ENCODE results near the gene CPT1B. TPM values are rescaled to one million over a fixed set of nuclear protein-coding genes. Genes with fewer than 3 reads are reported as not detected.

The CPT1B gene
- total and polyA plus RNA-seq, 10 of the 15 experiments (the other 5 are each of a cell fraction or from before 2014, with no cell fraction given), result 3.5 to 54.0 (median 21.7) TPM

DNA sequence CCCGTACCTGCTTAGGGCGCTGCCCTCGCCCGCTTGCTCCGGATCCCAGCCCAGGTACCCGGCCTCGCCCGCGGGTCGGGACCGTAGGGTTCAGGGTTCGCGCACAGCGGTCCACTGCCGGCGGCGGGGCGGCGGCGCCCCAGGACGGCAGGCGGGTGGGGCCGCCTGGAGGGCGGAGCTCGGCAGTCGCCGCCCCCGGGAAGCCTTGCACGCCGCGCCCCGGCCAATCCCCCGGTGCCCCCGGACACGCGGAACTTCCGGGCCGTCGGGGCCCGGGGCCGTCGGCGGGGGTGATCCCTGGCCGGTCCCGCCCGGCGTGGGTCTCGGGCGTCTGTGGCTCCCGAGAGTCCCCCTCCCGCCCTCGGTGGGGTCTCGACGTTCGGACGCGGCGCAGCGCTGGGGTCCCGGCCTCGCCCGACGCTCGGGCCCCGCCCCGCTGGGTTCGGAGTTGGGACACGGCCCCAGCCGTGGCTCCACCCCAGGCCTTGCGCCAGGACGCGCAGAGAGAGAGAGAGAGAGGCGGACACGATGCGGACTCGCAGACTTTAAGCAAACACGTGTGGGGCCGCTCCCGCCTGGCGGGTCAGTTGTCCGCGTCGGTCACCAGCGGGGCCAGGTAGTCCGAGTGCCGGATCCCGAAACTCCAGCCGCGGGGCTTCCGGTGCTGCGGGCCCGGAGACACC, 48.2 kb downstream of the CPT1B start, which contains the start of gene TYMP:
Gene TYMP (minus strand): TSS at position 116 of the 683 bp plus-strand sequence. CDS start 303 bp downstream, outside the sequence.
- DNase-seq (ENCODE audit: low read depth, low spot score) (no peak), FAIRE-seq (no peak), ATAC-seq (peak; percentile 41)
- no peaks in the 10 kb centered on the region for H3K27me3 ChIP-seq (replicated peaks in 1 of 2; ENCODE audit: control insufficient read depth in 2 of 2, insufficient read depth in 2 of 2, low read length in 1 of 2)
- ChIA-PET SMC1A (ENCODE audit: uncharacterized antibody, unreplicated experiment) (interaction anchor here (5.8 kb wide), 1 partner anchor 10 kb away, joined by 58 read pairs; no protein-coding TSS in a partner anchor), RAD21 (ENCODE audit: unreplicated experiment) (interaction anchor here (1.0 to 6.3 kb wide), 3 partner anchors 10 to 91 kb away, joined by 6 to 106 read pairs (median 14); partner anchors contain the start of genes LMF2 and NCAPH2), POLR2A (interaction anchor here (0.7 to 6.5 kb wide), 9 partner anchors 8 to 91 kb away, joined by 3 to 232 read pairs (median 5); partner anchors contain the start of genes KLHDC7B, LMF2, NCAPH2 and SYCE3), CTCF (interaction anchor here (1.1 to 2.4 kb wide), 2 partner anchors 10 to 91 kb away, joined by 6 to 12 read pairs; no protein-coding TSS in a partner anchor)
- H3K4me3 ChIP-seq, result peak within 1 kb of the TSS; percentile 78
- intact Hi-C loops (cut with micrococcal nuclease; ENCODE audit: unreplicated experiment) (loop anchor here (5.0 kb wide), 2 partner anchors 32 to 52 kb away; partner anchors contain the start of genes CHKB and SYCE3), in situ Hi-C loops (cut with MboI) (loop anchor here (5.0 to 10.0 kb wide), 2 partner anchors 92 to 565 kb away; partner anchors contain the start of gene PIM3)
- peak within 1 kb of the TSS; percentile 100 for H3K9ac ChIP-seq (ENCODE audit: control insufficient read depth, insufficient read depth, low read length)
- H4K20me1 ChIP-seq (ENCODE audit: control insufficient read depth, insufficient read depth), result no peaks in the 10 kb centered on the region
- peak within 1 kb of the TSS; percentile 71 for H3K4me2 ChIP-seq (ENCODE audit: control insufficient read depth, insufficient read depth)
- H3K27ac ChIP-seq (ENCODE audit: control insufficient read depth, insufficient read depth), result peak within 1 kb of the TSS; percentile 100
- H3K36me3 ChIP-seq (ENCODE audit: control insufficient read depth in 2 of 2, insufficient read depth in 2 of 2, low read length in 1 of 2), result no peaks in the 10 kb centered on the region; a peak in 3 of 4 replicates
- H2AFZ ChIP-seq (ENCODE audit: control insufficient read depth, low read depth, low read length), result peak within 1 kb of the TSS; percentile 28
- H3K4me1 ChIP-seq (ENCODE audit: control insufficient read depth, insufficient read depth, low read length), result peaks cover 31% of the 10 kb centered on the region
- peaks cover 64% of the 10 kb centered on the region for H3K79me2 ChIP-seq (ENCODE audit: control insufficient read depth, insufficient read depth, low read length)
- no peaks in the 10 kb centered on the region for H3K9me3 ChIP-seq (replicated peaks; ENCODE audit: control insufficient read depth, insufficient read depth, low read length)
- BruUV-seq (replicated peaks), result no TSS peak
- 2% methylated on average over 71 of the region's 92 CpGs for WGBS (ENCODE audit: insufficient coverage, insufficient replicate concordance, low lambda C conversion rate, missing lambda C conversion rate)
- TF ChIP-seq, protein P1, sequence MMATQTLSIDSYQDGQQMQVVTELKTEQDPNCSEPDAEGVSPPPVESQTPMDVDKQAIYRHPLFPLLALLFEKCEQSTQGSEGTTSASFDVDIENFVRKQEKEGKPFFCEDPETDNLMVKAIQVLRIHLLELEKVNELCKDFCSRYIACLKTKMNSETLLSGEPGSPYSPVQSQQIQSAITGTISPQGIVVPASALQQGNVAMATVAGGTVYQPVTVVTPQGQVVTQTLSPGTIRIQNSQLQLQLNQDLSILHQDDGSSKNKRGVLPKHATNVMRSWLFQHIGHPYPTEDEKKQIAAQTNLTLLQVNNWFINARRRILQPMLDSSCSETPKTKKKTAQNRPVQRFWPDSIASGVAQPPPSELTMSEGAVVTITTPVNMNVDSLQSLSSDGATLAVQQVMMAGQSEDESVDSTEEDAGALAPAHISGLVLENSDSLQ (IDR thresholded peaks at IDR 0.05), result no peak
- TF ChIP-seq LARP7 (IDR thresholded peaks at IDR 0.05) (peak; percentile 77; the same call in 1 of the 2 replicates), MTA2 (IDR thresholded peaks at IDR 0.05; ENCODE audit: low read depth) (no peak), NFYB (IDR thresholded peaks at IDR 0.05; ENCODE audit: insufficient read depth, low read depth, low read length) (no peak), TCF3 (IDR thresholded peaks at IDR 0.05; ENCODE audit: borderline replicate concordance, insufficient read depth, low read depth, low read length) (0 out of 2 replicates have a peak, but pooled peaks have one; percentile 46), CBX5 (IDR thresholded peaks at IDR 0.05; ENCODE audit: low read depth) (no peak), ESRRA (IDR thresholded peaks at IDR 0.05; ENCODE audit: low read length) (no peak), BACH1 (IDR thresholded peaks at IDR 0.05; ENCODE audit: borderline replicate concordance) (peak; percentile 96)
- TF ChIP-seq, protein P2, sequence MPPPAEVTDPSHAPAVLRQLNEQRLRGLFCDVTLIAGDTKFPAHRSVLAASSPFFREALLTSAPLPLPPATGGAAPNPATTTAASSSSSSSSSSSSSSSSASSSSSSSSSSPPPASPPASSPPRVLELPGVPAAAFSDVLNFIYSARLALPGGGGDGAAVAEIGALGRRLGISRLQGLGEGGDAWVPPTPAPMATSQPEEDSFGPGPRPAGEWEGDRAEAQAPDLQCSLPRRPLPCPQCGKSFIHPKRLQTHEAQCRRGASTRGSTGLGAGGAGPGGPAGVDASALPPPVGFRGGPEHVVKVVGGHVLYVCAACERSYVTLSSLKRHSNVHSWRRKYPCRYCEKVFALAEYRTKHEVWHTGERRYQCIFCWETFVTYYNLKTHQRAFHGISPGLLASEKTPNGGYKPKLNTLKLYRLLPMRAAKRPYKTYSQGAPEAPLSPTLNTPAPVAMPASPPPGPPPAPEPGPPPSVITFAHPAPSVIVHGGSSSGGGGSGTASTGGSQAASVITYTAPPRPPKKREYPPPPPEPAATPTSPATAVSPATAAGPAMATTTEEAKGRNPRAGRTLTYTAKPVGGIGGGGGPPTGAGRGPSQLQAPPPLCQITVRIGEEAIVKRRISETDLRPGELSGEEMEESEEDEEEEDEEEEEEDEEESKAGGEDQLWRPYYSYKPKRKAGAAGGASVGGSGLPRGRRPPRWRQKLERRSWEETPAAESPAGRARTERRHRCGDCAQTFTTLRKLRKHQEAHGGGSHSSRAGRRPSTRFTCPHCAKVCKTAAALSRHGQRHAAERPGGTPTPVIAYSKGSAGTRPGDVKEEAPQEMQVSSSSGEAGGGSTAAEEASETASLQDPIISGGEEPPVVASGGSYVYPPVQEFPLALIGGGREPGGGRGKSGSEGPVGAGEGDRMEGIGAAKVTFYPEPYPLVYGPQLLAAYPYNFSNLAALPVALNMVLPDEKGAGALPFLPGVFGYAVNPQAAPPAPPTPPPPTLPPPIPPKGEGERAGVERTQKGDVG (CRISPR knock-in tag; IDR thresholded peaks at IDR 0.05), result no peak
- TF ChIP-seq, protein P3, sequence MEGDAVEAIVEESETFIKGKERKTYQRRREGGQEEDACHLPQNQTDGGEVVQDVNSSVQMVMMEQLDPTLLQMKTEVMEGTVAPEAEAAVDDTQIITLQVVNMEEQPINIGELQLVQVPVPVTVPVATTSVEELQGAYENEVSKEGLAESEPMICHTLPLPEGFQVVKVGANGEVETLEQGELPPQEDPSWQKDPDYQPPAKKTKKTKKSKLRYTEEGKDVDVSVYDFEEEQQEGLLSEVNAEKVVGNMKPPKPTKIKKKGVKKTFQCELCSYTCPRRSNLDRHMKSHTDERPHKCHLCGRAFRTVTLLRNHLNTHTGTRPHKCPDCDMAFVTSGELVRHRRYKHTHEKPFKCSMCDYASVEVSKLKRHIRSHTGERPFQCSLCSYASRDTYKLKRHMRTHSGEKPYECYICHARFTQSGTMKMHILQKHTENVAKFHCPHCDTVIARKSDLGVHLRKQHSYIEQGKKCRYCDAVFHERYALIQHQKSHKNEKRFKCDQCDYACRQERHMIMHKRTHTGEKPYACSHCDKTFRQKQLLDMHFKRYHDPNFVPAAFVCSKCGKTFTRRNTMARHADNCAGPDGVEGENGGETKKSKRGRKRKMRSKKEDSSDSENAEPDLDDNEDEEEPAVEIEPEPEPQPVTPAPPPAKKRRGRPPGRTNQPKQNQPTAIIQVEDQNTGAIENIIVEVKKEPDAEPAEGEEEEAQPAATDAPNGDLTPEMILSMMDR (IDR thresholded peaks at IDR 0.05 in 2 of 3, conservative IDR thresholded peaks at IDR 0.05 in 1 of 3; ENCODE audit: control insufficient read depth in 2 of 3, extremely low read depth in 1 of 3, insufficient read depth in 1 of 3, low read depth in 3 of 3, low read length in 3 of 3), result no peak
- TF ChIP-seq, protein P4, sequence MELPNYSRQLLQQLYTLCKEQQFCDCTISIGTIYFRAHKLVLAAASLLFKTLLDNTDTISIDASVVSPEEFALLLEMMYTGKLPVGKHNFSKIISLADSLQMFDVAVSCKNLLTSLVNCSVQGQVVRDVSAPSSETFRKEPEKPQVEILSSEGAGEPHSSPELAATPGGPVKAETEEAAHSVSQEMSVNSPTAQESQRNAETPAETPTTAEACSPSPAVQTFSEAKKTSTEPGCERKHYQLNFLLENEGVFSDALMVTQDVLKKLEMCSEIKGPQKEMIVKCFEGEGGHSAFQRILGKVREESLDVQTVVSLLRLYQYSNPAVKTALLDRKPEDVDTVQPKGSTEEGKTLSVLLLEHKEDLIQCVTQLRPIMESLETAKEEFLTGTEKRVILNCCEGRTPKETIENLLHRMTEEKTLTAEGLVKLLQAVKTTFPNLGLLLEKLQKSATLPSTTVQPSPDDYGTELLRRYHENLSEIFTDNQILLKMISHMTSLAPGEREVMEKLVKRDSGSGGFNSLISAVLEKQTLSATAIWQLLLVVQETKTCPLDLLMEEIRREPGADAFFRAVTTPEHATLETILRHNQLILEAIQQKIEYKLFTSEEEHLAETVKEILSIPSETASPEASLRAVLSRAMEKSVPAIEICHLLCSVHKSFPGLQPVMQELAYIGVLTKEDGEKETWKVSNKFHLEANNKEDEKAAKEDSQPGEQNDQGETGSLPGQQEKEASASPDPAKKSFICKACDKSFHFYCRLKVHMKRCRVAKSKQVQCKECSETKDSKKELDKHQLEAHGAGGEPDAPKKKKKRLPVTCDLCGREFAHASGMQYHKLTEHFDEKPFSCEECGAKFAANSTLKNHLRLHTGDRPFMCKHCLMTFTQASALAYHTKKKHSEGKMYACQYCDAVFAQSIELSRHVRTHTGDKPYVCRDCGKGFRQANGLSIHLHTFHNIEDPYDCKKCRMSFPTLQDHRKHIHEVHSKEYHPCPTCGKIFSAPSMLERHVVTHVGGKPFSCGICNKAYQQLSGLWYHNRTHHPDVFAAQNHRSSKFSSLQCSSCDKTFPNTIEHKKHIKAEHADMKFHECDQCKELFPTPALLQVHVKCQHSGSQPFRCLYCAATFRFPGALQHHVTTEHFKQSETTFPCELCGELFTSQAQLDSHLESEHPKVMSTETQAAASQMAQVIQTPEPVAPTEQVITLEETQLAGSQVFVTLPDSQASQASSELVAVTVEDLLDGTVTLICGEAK (IDR thresholded peaks at IDR 0.05; ENCODE audit: borderline replicate concordance), result no peak
